Spleen (tissue), 11 donors: ENCODE results near the gene CDKN1B. TPM values are rescaled to one million over a fixed set of nuclear protein-coding genes. Genes with fewer than 3 reads are reported as not detected.

Experiments used
- DNase-seq: peaks from one replicate; pipeline ENCODE4 v3.0.0-alpha.2; 2020
- H3K27ac ChIP-seq, 8 donors: fragments of 200-600 bp; sonication (generic) in 7 of 8; 1 replicate in 4 of 8; 2 replicates in 4 of 8; pipeline versions ENCODE4 v1.5.0 to v1.8.0; 2016 to 2021; ENCODE audit warnings: inconsistent platforms in 4 of 8, mild to moderate bottlenecking in 4 of 8, moderate library complexity in 1 of 8
- H3K27me3 ChIP-seq, 7 donors: fragments of 200-600 bp; sonication (generic) in 6 of 7; replicated peaks in 1 of 7; 1 replicate in 4 of 7; 2 replicates in 3 of 7; pipeline versions ENCODE4 v1.5.0 to v1.8.0; 2016 to 2021; ENCODE audit warnings: inconsistent platforms in 3 of 7, mild to moderate bottlenecking in 1 of 7
- H3K36me3 ChIP-seq, 6 donors: fragments of 200-600 bp; sonication (generic) in 5 of 6; 1 replicate in 4 of 6; 2 replicates in 2 of 6; pipeline versions ENCODE4 v1.5.0 to v1.8.0; 2016 to 2021; ENCODE audit warnings: inconsistent platforms in 2 of 6
- H3K4me1 ChIP-seq, 6 donors: fragments of 200-600 bp; sonication (generic) in 5 of 6; 1 replicate in 3 of 6; 2 replicates in 3 of 6; pipeline versions ENCODE4 v1.5.0 to v1.8.0; 2016 to 2021; ENCODE audit warnings: inconsistent platforms in 3 of 6
- H3K4me3 ChIP-seq, 8 donors: fragments of 200-600 bp; sonication (generic) in 7 of 8; 1 replicate in 4 of 8; 2 replicates in 4 of 8; pipeline versions ENCODE4 v1.5.0 to v1.8.0; 2016 to 2021; ENCODE audit warnings: inconsistent platforms in 4 of 8, mild to moderate bottlenecking in 4 of 8, moderate library complexity in 2 of 8
- H3K9me3 ChIP-seq, 8 donors: fragments of 200-600 bp; sonication (generic) in 7 of 8; 1 replicate in 4 of 8; 2 replicates in 4 of 8; pipeline versions ENCODE4 v1.5.0 to v1.8.0; 2016 to 2021; ENCODE audit warnings: inconsistent platforms in 4 of 8
- POLR2A ChIP-seq, 3 donors: fragments of 450-650 bp; IDR thresholded peaks; one replicate each; pipeline ENCODE4 v1.5.1; 2017; ENCODE audit warnings: antibody characterized with exemption in 3 of 3, mild to moderate bottlenecking in 1 of 3
- POLR2AphosphoS5 ChIP-seq, 3 donors: sonication (generic); formaldehyde crosslinking; IDR thresholded peaks; one replicate each; pipeline ENCODE4 v1.5.1; 2017; ENCODE audit warnings: antibody characterized with exemption in 3 of 3
- WGBS, 5 donors: extraction: QIAGEN DNeasy Blood & Tissue Kit in 3 of 5; methylation state at CpG; one replicate each; pipeline versions ENCODE4 v1.1.5 to v1.1.7; 2013 to 2018; 5-methylcytosine and 5-hydroxymethylcytosine counted together
- intact Hi-C: fragments of 100-400 bp; cut with DNase I; formaldehyde crosslinking; loops from one replicate; pipeline ENCODE4 v1.15.0; 2023; ENCODE audit warnings: low total_unique reads
- microRNA-seq, 3 donors: library from miRNA; unstranded; fragments of <30 nt; microRNA quantifications; one replicate each; pipeline versions ENCODE4 to v1.1.0, GENCODE V29; 2019 to 2020
- polyA plus RNA-seq, 3 donors: library from polyadenylated mRNA; stranded (reverse); fragments of 200-250 nt; gene quantifications; one replicate each; pipeline ENCODE4 v1.2.1, GENCODE V29; 2013
- small RNA-seq, 4 donors: library from RNA; depleted of rRNA; stranded (forward); fragments of <200 nt; gene quantifications; one replicate each; pipeline ENCODE3, GENCODE V24; 2016
- total RNA-seq, 7 donors: library from RNA; depleted of rRNA in 3 of 7; stranded (reverse); fragments of >200 nt in 3 of 7; fragmentation: NEBNext Ultra II Directional in 4 of 7; extraction: Animal tissue kit (Norgen Biotek cat#: 25700) in 4 of 7; gene quantifications; one replicate each; pipeline versions ENCODE4 v1.1.0 to v1.2.1, GENCODE V29; 2016 to 2021
- TF ChIP-seq, protein P1 (sequence below), 11 experiments: fragments of 200-600 bp in 7 of 11; fragments of 450-650 bp in 4 of 11; sonication (generic) in 4 of 11; IDR thresholded peaks in 8 of 11; conservative IDR thresholded peaks in 3 of 11; 1 replicate in 7 of 11; 2 replicates in 4 of 11; pipeline versions ENCODE4 v1.4.0 to v1.8.0; 2016 to 2021; ENCODE audit warnings: antibody characterized with exemption in 11 of 11, inconsistent platforms in 4 of 11, mild to moderate bottlenecking in 1 of 11
- donor health status: healthy with polysubstance abuse.
- donor health status: DM: no; HTN: no; CAD: no; lungs with moderate emphysema.
- donor health status: DM: no; HTN: no; CAD: no.
- donor health status: Bipolar disorder and iron deficiency.
- donor health status: healthy.
- donor health status: DM: no; HTN: no; CAD: no.
- donor health status: DM: yes; HTN: yes; CAD: no.

CDKN1B gene
- total and polyA plus RNA-seq, 10 donors = 34.9 to 95.2 (median 74.7) TPM

DNA sequence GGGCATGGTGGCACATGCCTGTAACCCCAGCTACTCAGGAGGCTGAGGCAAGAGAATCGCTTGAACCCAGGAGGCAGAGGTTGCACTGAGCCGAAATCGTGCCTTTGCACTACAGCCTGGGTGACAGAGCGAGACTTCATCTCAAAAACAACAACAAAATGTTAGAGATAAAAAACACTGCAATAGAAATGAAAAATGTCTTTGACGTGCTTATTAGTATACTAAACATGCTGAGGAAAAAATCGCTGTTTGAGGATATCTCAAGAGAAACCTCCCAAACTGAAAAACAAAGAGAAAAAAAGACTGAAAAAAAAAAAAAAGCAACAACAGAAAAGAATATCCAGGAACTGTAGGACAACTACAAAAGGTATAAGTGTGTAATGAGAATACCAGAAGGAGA, 53.1 kb downstream of the CDKN1B start:
- Histone ChIP-seq H3K36me3 (no peaks in the 10 kb centered on the region), H3K4me1 (no peaks in the 10 kb centered on the region), H3K9me3 (peaks cover 0 to 28% (median 22%) of the 10 kb centered on the region in 8 donors), H3K27me3 (no peaks in the 10 kb centered on the region), H3K4me3 (no peak overlapping the region), H3K27ac (no peak overlapping the region)
- WGBS, 5 donors = 95 to 98% (median 97%) methylated on average over 6 of the region's 6 CpGs
- TF ChIP-seq POLR2A (IDR thresholded peaks at IDR 0.05) (no peak), POLR2AphosphoS5 (IDR thresholded peaks at IDR 0.05) (no peak)
- TF ChIP-seq, protein P1, sequence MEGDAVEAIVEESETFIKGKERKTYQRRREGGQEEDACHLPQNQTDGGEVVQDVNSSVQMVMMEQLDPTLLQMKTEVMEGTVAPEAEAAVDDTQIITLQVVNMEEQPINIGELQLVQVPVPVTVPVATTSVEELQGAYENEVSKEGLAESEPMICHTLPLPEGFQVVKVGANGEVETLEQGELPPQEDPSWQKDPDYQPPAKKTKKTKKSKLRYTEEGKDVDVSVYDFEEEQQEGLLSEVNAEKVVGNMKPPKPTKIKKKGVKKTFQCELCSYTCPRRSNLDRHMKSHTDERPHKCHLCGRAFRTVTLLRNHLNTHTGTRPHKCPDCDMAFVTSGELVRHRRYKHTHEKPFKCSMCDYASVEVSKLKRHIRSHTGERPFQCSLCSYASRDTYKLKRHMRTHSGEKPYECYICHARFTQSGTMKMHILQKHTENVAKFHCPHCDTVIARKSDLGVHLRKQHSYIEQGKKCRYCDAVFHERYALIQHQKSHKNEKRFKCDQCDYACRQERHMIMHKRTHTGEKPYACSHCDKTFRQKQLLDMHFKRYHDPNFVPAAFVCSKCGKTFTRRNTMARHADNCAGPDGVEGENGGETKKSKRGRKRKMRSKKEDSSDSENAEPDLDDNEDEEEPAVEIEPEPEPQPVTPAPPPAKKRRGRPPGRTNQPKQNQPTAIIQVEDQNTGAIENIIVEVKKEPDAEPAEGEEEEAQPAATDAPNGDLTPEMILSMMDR (IDR thresholded peaks at IDR 0.05 in 8 of 11, conservative IDR thresholded peaks at IDR 0.05 in 3 of 11) = no peak
- DNase-seq = no peak
- intact Hi-C loops = no loop called here

Small RNAs within 50 kb of the gene (microRNA-seq; reads per million reads assigned to microRNA genes)
- 0 reads per million in 3 donors for gene MIR613

Small RNAs within 50 kb of the gene (small RNA-seq; reads per million reads assigned to genes)
- 0 reads per million in 4 donors for gene MIR613

Other genes starting within 250 kb of the CDKN1B start
- gene DUSP16, start 154.5 kb upstream of the CDKN1B start, total RNA-seq = 10 to 100 TPM; 19.2 to 43.7 (median 22.1) TPM
- gene DUSP16, start 154.5 kb upstream of the CDKN1B start, polyA plus RNA-seq = 1 to 10 TPM; 2.2 to 4.7 (median 2.3) TPM
- 10 to 100 TPM; 28.6 to 76.0 (median 60.7) TPM for gene CREBL2, start 105.5 kb upstream of the CDKN1B start, total RNA-seq
- 10 to 100 TPM; 14.3 to 28.3 (median 21.6) TPM for gene CREBL2, start 105.5 kb upstream of the CDKN1B start, polyA plus RNA-seq
- 1 to 10 TPM in 5 of 7 donors, under 1 TPM in 1, not detected in 1; 0.80 to 5.5 (median 1.9) TPM for gene GPR19, start 21.2 kb upstream of the CDKN1B start, total RNA-seq
- gene GPR19, start 21.2 kb upstream of the CDKN1B start, polyA plus RNA-seq = under 1 TPM; 0.35 to 0.74 (median 0.61) TPM
- 10 to 100 TPM in 6 of 7 donors, 1 to 10 TPM in 1; 6.1 to 79.5 (median 16.0) TPM for gene APOLD1, start 68.3 kb downstream of the CDKN1B start, total RNA-seq
- gene APOLD1, start 68.3 kb downstream of the CDKN1B start, polyA plus RNA-seq = 1 to 10 TPM; 1.3 to 4.5 (median 2.5) TPM
- gene DDX47, start 96.0 kb downstream of the CDKN1B start, total RNA-seq = 10 to 100 TPM; 37.2 to 58.1 (median 45.2) TPM
- 10 to 100 TPM; 34.0 to 39.3 (median 35.3) TPM for gene DDX47, start 96.0 kb downstream of the CDKN1B start, polyA plus RNA-seq
- 1 to 10 TPM in 3 of 7 donors, under 1 TPM in 4; 0.09 to 3.0 (median 0.69) TPM for gene GPRC5A, start 174.2 kb downstream of the CDKN1B start, total RNA-seq
- under 1 TPM; 0.09 to 0.18 (median 0.13) TPM for gene GPRC5A, start 174.2 kb downstream of the CDKN1B start, polyA plus RNA-seq
- gene GPRC5D, start 234.8 kb downstream of the CDKN1B start, total RNA-seq = 1 to 10 TPM in 1 of 7 donors, under 1 TPM in 3, not detected in 3; 0.40 to 1.4 (median 0.48) TPM
- under 1 TPM in 1 of 3 donors, not detected in 2; 0.23 TPM for gene GPRC5D, start 234.8 kb downstream of the CDKN1B start, polyA plus RNA-seq